Glomerular visceral epithelial cell (primary cell): ENCODE results near the gene ZNF146.
"Not testable (repeated sequence)": the region's sequence is repeated elsewhere in the genome, so short reads cannot be mapped to it uniquely, and the experiment has no call there.

ENCODE experiments used
- DNase-seq: peaks from one replicate; pipeline ENCODE4 v3.0.0-alpha.2; 2016; ENCODE audit errors: extremely low spot score

The ZNF146 gene

GRCh38 chr19:36236304-36236945 is 21.5 kb downstream of the ZNF146 start:
- no peak for DNase-seq

GRCh38 chr19:36236946-36237310 is 22.0 kb downstream of the ZNF146 start:
- DNase-seq: no peak

GRCh38 chr19:36244066-36244465 is 29.2 kb downstream of the ZNF146 start:
- no peak for DNase-seq

GRCh38 chr19:36245210-36246005 is 30.5 kb downstream of the ZNF146 start:
- DNase-seq: no peak

GRCh38 chr19:36246006-36246481 is 31.1 kb downstream of the ZNF146 start:
- DNase-seq: no peak

GRCh38 chr19:36252047-36252446 is 37.1 kb downstream of the ZNF146 start:
- DNase-seq: no peak

- DNase-seq: no peak
Measured at GRCh38 chr19:36254848-36255247, 39.9 kb downstream of the ZNF146 start.

- DNase-seq: no peak
Measured at GRCh38 chr19:36255316-36255715, 40.4 kb downstream of the ZNF146 start.

GRCh38 chr19:36256064-36256463 is 41.2 kb downstream of the ZNF146 start:
- no peak for DNase-seq

- DNase-seq: no peak
Measured at GRCh38 chr19:36256853-36257519, 42.1 kb downstream of the ZNF146 start.

- DNase-seq: peak; percentile 8
Measured at GRCh38 chr19:36257520-36257876, 42.6 kb downstream of the ZNF146 start.

GRCh38 chr19:36258028-36258875 is 43.3 kb downstream of the ZNF146 start:
- DNase-seq: no peak

- no peak for DNase-seq
Measured at GRCh38 chr19:36259211-36259610, 44.3 kb downstream of the ZNF146 start.

- DNase-seq: no peak
Measured at GRCh38 chr19:36265064-36265463, 50.2 kb downstream of the ZNF146 start.

GRCh38 chr19:36265856-36266374 is 51.0 kb downstream of the ZNF146 start:
- no peak for DNase-seq

GRCh38 chr19:36266375-36266961 is 51.6 kb downstream of the ZNF146 start:
- DNase-seq: no peak

- no peak for DNase-seq
Measured at GRCh38 chr19:36267061-36267845, 52.3 kb downstream of the ZNF146 start.

- DNase-seq: not testable (repeated sequence)
Measured at GRCh38 chr19:36268081-36268480, 53.2 kb downstream of the ZNF146 start.

GRCh38 chr19:36268591-36268990 is 53.7 kb downstream of the ZNF146 start:
- not testable (repeated sequence) for DNase-seq

- not testable (repeated sequence) for DNase-seq
Measured at GRCh38 chr19:36269295-36269694, 54.4 kb downstream of the ZNF146 start.
